Measurements from ENCODE around the gene AEBP1.

AEBP1 gene

DNA sequence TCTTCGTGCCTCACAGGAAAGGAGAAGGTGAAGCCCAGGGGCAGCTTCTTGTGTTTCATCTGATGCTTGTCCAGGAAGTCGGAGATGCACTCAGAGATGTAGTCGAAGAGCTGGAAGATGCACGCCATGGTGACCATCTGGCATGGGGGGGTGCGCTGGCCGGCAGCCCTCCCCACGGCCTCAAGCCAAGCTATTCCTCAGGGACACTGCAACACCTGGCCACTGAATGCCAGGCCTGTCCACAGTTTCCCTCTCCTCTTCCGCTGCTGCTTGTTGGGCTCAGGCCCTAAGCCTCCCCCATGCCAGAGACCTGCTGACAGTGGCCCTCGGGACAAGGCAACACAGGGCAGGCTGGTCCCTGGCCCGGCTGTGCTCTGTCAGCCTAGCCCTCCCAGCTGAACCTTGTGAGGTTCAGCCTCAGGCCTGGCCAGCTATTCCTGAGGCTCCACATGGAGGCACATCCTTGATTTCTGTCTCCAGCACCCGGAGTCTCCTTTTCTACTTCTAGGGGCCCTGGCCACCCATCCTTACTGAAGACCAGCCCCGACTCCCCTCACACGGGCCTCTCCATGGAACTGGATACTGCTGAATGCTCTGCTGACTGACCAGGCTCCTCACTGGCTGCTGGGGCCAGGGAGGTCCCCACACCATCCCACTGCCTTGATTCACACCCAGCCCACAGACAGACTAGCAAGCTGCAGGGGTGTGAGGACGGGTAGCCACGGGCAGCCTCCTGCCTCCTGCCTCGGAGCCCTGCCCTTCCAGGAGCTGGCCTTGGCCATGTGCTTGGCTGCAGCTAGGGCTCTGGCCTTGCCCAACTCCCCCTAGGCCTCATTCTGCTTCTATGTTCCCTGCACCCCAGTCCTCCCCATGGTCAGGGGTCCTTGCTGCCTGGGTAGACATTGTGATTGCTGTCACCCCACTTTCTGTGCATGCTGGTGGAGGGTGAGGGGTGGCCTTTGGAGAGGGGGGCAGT lies 47.1 kb downstream of the AEBP1 start:
- H3K4me1 ChIP-seq (ENCODE audit: control insufficient read depth, insufficient read depth, low read length), result 0 out of 2 replicates have a peak, but pooled peaks cover 2% of the 10 kb centered on the region
- no peak overlapping the region for H3K4me3 ChIP-seq (ENCODE audit: low read length)
- H3K27ac ChIP-seq (ENCODE audit: low read length), result no peak overlapping the region
- no CpG with 5 or more reads among the region's 16 CpGs for WGBS (ENCODE audit: insufficient coverage, insufficient read length)
- DNase-seq (ENCODE audit: low read depth, low spot score), result no peak
- no peaks in the 10 kb centered on the region for H3K27me3 ChIP-seq (ENCODE audit: control insufficient read depth, insufficient read depth, low read length)
- no peaks in the 10 kb centered on the region for H3K9me3 ChIP-seq (ENCODE audit: control insufficient read depth, insufficient read depth, low read length)
- no peaks in the 10 kb centered on the region for H3K36me3 ChIP-seq (ENCODE audit: control insufficient read depth, insufficient read depth, low read length)

DNA sequence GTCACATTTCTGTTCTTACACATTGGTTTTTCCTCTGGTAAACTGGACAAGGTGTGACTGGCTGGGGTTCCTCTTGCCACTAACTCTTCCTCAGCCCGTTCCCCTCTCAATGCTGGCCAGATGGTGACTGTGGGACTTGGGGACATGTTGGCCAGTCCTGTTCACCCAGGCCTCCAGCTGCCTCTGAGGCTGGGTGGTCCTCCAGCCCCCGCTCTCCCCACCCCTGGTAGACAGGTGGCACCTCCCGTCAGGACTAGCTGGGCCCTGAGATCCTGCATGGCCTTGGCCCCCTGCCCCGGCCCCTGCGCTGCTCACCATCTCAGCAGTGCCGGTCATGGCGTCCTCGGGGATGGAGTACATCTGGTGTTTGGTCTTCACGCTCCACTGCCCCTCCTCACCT lies 47.8 kb downstream of the AEBP1 start:
- no peak for DNase-seq (ENCODE audit: low read depth, low spot score)
- H3K9me3 ChIP-seq (ENCODE audit: control insufficient read depth, insufficient read depth, low read length), result no peaks in the 10 kb centered on the region
- H3K4me3 ChIP-seq (ENCODE audit: low read length), result no peak overlapping the region
- no peak overlapping the region for H3K27ac ChIP-seq (ENCODE audit: low read length)
- WGBS (ENCODE audit: insufficient coverage, insufficient read length), result no CpG with 5 or more reads among the region's 9 CpGs
- H3K27me3 ChIP-seq (ENCODE audit: control insufficient read depth, insufficient read depth, low read length), result no peaks in the 10 kb centered on the region
- H3K36me3 ChIP-seq (ENCODE audit: control insufficient read depth, insufficient read depth, low read length), result no peaks in the 10 kb centered on the region
- H3K4me1 ChIP-seq (ENCODE audit: control insufficient read depth, insufficient read depth, low read length), result 0 out of 2 replicates have a peak, but pooled peaks cover 2% of the 10 kb centered on the region

DNA sequence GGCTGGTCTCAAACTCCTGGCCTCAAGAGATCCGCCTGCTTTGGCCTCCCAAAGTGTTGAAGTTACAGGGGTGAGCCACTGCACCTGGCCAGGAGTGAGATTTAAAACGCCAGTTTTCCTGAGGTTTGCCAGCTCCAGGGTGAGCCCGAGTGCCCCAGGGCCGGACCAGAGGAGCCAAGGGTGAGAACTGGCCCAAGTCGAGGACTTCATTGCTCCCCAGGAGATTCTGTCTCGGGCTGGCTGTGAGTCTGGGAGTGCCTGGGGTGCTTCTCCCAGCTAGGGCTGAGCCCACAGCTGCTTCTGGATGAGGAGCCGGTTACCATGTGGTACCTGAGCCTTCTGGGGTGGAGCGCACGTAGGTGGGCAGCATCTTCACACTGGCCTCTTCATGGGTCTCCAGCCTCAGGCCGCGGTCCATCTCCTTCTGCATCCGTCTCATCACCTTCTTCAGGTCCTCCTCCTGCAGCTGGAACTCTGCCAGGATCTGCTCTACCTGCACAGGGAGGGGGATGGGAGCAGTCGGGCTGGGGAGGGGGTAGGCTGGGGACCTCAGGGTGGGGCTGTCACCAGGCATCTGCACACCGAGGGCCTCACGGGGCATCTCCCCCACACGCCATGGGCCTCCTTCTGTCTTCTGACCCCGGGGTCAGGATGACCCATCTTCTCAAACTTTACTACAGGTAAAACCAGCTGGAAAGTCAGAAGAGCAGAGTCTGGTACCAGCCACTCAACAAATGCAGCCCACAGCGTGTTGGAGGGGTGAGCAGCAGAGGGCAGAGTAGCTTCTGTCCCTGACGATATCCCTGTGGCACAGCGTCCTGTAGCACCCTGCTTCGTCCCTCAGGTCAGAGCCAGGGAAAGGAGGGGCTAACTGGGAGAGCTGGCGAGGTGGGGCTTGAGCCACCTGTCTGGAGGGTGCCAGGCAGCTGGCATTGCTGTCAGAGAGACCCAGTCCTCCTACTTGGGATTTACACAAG lies 49.1 kb downstream of the AEBP1 start:
- H3K27ac ChIP-seq (ENCODE audit: low read length), result no peak overlapping the region
- no peaks in the 10 kb centered on the region for H3K9me3 ChIP-seq (ENCODE audit: control insufficient read depth, insufficient read depth, low read length)
- no peak overlapping the region for H3K4me3 ChIP-seq (ENCODE audit: low read length)
- no peaks in the 10 kb centered on the region for H3K36me3 ChIP-seq (ENCODE audit: control insufficient read depth, insufficient read depth, low read length)
- H3K4me1 ChIP-seq (ENCODE audit: control insufficient read depth, insufficient read depth, low read length), result peaks cover 1% of the 10 kb centered on the region; the same call in 1 of the 2 replicates
- no peaks in the 10 kb centered on the region for H3K27me3 ChIP-seq (ENCODE audit: control insufficient read depth, insufficient read depth, low read length)
- DNase-seq (ENCODE audit: low read depth, low spot score), result no peak
- WGBS (ENCODE audit: insufficient coverage, insufficient read length), result no CpG with 5 or more reads among the region's 22 CpGs

DNA sequence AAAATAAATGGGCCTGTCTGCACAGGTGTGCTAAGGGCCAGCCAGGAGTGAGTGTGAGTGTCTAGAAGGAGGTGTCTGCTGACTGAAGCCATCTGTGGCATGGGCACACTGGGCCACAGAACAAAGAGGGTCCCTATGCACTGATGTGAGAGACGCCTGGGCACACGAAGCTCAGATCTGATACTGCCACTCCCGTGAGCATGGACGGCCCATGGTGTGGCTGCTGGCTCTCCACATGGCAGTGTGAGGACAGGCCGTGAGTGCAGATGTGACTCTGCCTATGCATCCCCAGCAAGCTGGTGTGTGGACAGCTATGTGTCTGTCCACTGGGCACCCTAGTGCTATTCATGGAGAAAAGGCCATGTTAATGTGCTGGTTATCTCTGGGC lies 49.8 kb downstream of the AEBP1 start:
- Histone ChIP-seq H3K4me3 (ENCODE audit: low read length) (no peak overlapping the region), H3K36me3 (ENCODE audit: control insufficient read depth, insufficient read depth, low read length) (no peaks in the 10 kb centered on the region), H3K9me3 (ENCODE audit: control insufficient read depth, insufficient read depth, low read length) (no peaks in the 10 kb centered on the region), H3K27me3 (ENCODE audit: control insufficient read depth, insufficient read depth, low read length) (no peaks in the 10 kb centered on the region), H3K27ac (ENCODE audit: low read length) (no peak overlapping the region), H3K4me1 (ENCODE audit: control insufficient read depth, insufficient read depth, low read length) (peaks cover 1% of the 10 kb centered on the region; the same call in 1 of the 2 replicates)
- DNase-seq (ENCODE audit: low read depth, low spot score), result no peak
- no CpG with 5 or more reads among the region's 5 CpGs for WGBS (ENCODE audit: insufficient coverage, insufficient read length)

DNA sequence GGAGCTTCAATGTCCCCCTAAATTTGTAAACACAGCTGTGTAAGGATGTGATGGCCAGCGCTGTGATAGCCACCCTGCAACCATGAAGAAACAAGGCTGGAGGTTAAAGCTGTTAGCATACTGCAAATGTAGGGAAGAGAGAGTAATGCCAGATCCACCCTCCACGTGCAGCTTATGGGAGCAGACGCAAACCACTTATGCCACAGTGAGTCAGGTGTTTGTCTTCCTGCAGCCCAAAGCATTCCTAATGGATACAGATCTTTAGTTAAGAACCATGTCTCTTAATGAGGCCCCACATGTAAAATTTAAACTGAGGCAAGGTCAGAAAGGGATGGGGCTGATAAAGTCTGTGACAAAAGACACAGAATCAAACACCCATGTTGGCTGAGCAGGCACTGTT lies 50.6 kb downstream of the AEBP1 start:
- no CpG with 5 or more reads among the region's 3 CpGs for WGBS (ENCODE audit: insufficient coverage, insufficient read length)
- no peak for DNase-seq (ENCODE audit: low read depth, low spot score)

DNA sequence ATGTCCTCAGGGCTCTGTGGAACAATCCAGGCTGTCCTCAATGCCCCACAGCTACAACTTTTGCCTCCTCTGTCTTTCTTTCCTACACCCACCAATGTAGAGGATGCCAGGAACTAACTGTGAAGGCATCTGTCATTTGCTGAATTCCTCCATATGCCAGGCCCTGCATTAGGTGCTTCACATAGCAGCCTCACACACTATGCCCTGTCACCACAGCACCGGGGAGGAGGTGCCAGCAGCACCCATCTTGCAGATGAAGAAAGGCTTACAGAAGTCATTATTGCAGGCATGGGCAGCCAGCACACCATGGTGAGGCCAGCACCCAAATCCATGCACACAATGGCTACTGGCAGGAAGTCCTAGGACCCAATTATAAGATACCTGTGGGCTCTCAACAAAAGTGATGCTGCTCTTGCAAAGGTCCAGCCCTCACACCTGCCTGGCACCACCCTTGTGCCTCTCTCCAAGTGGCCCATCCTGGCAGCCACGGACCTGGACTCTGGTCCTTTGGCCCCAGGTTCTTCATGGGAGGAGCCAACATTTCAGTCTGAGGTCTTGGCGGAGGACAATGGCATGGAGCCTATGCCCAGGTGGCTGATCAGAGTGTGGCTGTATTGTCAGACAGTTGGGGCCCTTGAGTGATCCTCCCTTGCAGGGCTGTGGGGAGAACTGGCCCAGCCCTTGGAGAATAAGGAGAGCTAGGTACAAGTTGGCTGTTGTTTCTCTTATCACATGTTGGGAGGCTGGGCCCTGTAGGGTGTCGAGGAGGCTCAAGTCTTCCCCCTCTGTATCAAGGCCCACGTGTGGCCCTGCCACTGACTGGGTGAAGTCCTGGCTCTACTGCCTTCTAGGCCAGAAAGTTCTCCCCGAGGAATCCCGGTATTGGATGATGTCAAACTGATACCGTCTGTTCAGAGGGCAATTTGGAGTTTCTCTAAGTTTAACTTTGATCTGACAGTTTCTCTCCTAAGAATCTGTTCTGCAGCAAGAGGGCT lies 51.3 kb downstream of the AEBP1 start:
- WGBS (ENCODE audit: insufficient coverage, insufficient read length), result no CpG with 5 or more reads among the region's 8 CpGs

More for the DNA sequence above, 50.6 kb downstream of the AEBP1 start:
- Histone ChIP-seq H3K4me1 (ENCODE audit: control insufficient read depth, insufficient read depth, low read length) (peaks cover 1% of the 10 kb centered on the region; the same call in 1 of the 2 replicates), H3K27me3 (ENCODE audit: control insufficient read depth, insufficient read depth, low read length) (no peaks in the 10 kb centered on the region), H3K4me3 (ENCODE audit: low read length) (no peak overlapping the region), H3K27ac (ENCODE audit: low read length) (no peak overlapping the region), H3K36me3 (ENCODE audit: control insufficient read depth, insufficient read depth, low read length) (no peaks in the 10 kb centered on the region), H3K9me3 (ENCODE audit: control insufficient read depth, insufficient read depth, low read length) (no peaks in the 10 kb centered on the region)

DNA sequence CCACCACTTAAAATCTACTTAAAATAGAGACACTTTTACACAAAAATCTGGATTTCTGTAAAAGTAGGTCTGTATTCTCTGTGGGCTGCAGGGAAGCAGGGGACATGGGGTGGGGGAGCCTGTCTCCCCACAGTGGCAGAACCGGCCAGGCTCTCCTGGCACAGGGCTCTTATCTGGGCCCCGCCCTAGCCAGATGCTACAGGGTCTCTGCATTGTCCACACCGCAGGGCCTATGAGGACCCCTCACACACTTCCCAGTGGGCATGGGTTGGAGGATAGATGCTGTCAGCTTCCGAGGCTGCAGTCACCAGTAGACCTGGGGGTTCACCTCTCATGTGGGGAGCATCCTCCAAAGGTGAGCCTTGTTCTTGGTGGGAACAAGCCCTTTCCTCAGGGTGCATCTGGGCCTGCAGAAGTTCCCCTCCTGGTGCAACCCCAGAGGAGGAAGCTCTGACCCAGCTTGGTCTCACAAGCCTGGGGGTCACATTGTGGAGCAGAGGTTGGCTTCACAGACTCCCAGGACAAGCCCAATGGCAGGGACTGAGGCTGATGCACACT lies 52.4 kb downstream of the AEBP1 start:
- Histone ChIP-seq H3K27me3 (ENCODE audit: control insufficient read depth, insufficient read depth, low read length) (no peaks in the 10 kb centered on the region), H3K4me1 (ENCODE audit: control insufficient read depth, insufficient read depth, low read length) (peaks cover 1% of the 10 kb centered on the region; the same call in 1 of the 2 replicates), H3K4me3 (ENCODE audit: low read length) (no peak overlapping the region), H3K9me3 (ENCODE audit: control insufficient read depth, insufficient read depth, low read length) (no peaks in the 10 kb centered on the region), H3K36me3 (ENCODE audit: control insufficient read depth, insufficient read depth, low read length) (no peaks in the 10 kb centered on the region), H3K27ac (ENCODE audit: low read length) (no peak overlapping the region)
- no peak for DNase-seq (ENCODE audit: low read depth, low spot score)
- no CpG with 5 or more reads among the region's 4 CpGs for WGBS (ENCODE audit: insufficient coverage, insufficient read length)

More for the DNA sequence above, 51.3 kb downstream of the AEBP1 start:
- Histone ChIP-seq H3K27me3 (ENCODE audit: control insufficient read depth, insufficient read depth, low read length) (no peaks in the 10 kb centered on the region), H3K4me1 (ENCODE audit: control insufficient read depth, insufficient read depth, low read length) (peaks cover 1% of the 10 kb centered on the region; the same call in 1 of the 2 replicates), H3K9me3 (ENCODE audit: control insufficient read depth, insufficient read depth, low read length) (no peaks in the 10 kb centered on the region), H3K36me3 (ENCODE audit: control insufficient read depth, insufficient read depth, low read length) (no peaks in the 10 kb centered on the region), H3K27ac (ENCODE audit: low read length) (no peak overlapping the region), H3K4me3 (ENCODE audit: low read length) (no peak overlapping the region)
- no peak for DNase-seq (ENCODE audit: low read depth, low spot score)

DNA sequence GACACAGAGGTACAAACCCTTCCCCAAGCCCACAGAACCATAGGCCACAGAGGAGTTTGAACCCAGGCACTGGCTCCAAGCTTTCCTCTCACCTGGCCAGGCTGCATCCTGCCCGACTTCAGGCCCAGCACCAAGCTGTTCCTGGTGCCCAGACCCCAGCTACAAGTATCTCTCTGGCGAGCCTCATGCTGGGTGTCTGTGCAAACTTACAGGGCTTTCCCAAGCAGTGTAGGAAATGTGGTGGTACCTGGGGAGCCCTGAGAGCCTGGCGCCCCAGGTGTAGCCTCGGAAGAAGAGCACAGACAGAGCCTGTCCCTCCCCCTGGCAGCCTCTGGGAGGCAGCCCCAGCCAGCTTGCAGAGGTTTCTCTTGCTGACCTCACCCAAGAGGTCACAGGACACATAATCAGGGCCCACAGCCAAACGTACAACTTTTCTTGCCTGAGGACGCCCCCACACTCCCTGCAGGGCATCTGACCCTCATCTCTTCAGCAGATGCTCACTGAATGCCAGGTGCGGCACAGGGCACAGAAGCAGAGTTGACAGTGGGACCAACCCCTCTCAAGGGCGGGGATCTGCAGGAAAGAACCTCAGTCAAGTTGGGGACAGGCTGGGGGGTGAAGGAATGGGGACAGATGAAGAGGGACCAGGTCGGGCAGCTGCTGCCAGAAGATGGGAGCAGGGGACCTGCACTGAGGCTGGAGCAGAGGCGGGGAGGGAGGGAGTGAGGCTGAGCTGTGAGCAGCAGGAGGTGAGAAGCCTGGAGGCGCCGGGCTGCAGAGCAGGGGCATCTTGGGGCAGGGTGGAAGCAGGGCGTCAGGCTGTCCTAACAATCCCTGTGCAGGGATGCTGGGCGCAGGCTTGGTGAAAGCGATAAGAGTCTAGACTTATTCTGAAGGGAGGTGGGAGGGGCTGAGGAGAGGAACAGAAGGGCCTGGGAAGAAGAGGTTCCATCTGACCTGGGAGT lies 53.3 kb downstream of the AEBP1 start:
- Histone ChIP-seq H3K4me1 (ENCODE audit: control insufficient read depth, insufficient read depth, low read length) (peaks cover 1% of the 10 kb centered on the region; the same call in 1 of the 2 replicates), H3K27me3 (ENCODE audit: control insufficient read depth, insufficient read depth, low read length) (no peaks in the 10 kb centered on the region), H3K36me3 (ENCODE audit: control insufficient read depth, insufficient read depth, low read length) (no peaks in the 10 kb centered on the region), H3K9me3 (ENCODE audit: control insufficient read depth, insufficient read depth, low read length) (no peaks in the 10 kb centered on the region), H3K4me3 (ENCODE audit: low read length) (no peak overlapping the region), H3K27ac (ENCODE audit: low read length) (no peak overlapping the region)
- whole genome bisulfite sequencing (ENCODE audit: insufficient coverage, insufficient read length), result no CpG with 5 or more reads among the region's 15 CpGs
- no peak for DNase-seq (ENCODE audit: low read depth, low spot score)

Measured in iPS DF 6.9 (cell line).